ENCODE measurements around the gene CLDN3.

Gene CLDN3, protein sequence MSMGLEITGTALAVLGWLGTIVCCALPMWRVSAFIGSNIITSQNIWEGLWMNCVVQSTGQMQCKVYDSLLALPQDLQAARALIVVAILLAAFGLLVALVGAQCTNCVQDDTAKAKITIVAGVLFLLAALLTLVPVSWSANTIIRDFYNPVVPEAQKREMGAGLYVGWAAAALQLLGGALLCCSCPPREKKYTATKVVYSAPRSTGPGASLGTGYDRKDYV

DNA sequence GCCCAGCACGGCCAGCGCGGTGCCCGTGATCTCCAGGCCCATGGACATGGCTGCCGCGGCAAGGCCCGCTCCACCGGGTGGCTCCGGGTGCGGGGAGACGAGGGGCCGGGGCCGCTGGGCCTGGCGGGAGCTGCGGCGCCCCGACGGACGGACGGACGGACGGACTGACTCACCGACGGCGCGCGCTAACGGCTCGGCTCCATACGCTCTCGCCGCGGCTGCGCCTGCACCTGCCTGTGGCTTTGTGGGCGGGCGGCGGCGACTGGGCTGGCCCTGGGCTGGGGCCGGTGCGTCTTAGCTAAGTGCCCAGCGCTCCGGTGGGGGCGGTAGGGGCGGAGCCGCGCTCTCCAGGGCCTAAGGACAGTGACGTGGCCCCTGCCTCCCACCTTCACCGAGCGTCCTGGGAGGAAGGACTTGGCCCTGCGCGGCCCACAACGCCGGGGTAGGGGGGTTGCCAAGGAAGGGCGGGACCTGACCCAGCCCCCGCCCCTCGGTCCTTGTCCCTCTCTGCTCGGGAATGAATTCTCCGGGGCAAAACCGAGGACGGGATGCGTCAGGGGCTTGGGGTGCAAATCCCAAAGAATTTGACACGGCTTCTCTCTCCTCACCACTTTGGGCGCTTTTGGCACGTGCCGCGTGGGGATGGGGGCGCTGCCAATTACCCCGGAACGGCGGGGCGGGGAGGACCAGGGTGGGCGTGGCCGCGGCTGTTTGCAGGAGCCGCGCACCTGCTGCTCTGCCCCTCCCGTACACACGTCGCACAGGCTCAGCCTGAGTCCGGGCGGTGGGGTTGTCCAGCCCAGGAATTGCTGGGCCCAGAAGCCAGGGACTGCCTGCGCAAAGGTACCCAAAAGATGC lies at the start of gene CLDN3:
Gene CLDN3 (minus strand): TSS at position 269 of the 858 bp plus-strand sequence. CDS start 221 bp downstream, at position 48.
- no peak within 1 kb of the TSS for H3K4me3 ChIP-seq (ENCODE audit: low read depth, low read length)
- DNase-seq (ENCODE audit: low read depth) = no peak
- TF ChIP-seq, protein P1, sequence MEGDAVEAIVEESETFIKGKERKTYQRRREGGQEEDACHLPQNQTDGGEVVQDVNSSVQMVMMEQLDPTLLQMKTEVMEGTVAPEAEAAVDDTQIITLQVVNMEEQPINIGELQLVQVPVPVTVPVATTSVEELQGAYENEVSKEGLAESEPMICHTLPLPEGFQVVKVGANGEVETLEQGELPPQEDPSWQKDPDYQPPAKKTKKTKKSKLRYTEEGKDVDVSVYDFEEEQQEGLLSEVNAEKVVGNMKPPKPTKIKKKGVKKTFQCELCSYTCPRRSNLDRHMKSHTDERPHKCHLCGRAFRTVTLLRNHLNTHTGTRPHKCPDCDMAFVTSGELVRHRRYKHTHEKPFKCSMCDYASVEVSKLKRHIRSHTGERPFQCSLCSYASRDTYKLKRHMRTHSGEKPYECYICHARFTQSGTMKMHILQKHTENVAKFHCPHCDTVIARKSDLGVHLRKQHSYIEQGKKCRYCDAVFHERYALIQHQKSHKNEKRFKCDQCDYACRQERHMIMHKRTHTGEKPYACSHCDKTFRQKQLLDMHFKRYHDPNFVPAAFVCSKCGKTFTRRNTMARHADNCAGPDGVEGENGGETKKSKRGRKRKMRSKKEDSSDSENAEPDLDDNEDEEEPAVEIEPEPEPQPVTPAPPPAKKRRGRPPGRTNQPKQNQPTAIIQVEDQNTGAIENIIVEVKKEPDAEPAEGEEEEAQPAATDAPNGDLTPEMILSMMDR (conservative IDR thresholded peaks at IDR 0.05; ENCODE audit: low read depth, low read length) = no peak

DNA sequence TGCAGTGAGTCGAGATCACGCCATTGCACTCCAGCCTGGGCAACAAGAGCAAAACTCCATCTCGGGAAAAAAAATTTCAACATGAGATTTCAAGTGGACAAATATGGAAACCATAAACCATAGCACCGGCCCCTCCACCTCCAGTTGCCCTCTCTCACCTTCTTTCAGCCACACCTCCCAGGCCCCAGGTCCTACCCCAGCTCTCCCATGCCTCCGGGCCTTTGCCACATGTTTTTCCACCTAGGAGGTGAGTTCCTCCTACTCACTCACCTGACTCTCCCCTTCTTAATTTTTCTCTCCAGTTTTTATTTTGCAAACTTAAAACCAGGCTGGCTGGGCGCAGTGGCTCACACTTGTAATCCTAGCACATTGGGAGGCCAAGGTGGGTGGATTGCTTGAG lies 47.1 kb upstream of the CLDN3 start:
- TF ChIP-seq, protein P1 (conservative IDR thresholded peaks at IDR 0.05; ENCODE audit: low read depth, low read length) = no peak
- H3K4me3 ChIP-seq (ENCODE audit: low read depth, low read length) = no peak overlapping the region
- no peak for DNase-seq (ENCODE audit: low read depth)

DNA sequence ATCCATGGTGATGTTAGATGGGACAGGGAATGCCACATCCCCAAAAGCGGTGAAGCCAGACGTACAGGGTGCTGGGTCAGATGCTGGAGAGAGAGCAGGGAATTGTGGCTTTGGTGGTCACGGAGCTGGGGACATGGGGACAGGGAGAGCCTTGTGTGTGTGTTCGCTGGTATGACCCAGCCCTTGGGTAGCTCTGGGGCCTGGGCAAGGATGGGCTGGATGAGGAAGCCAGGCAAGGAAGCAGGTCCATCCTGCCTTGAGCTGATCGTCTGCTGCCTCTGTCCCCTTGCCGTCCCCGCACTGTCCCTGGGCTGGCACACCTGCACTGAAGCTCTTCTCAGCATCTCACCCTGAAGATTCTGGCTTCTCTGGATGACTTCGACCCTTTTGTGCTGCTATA lies 45.4 kb upstream of the CLDN3 start:
- DNase-seq (ENCODE audit: low read depth) = no peak
- TF ChIP-seq, protein P1 (conservative IDR thresholded peaks at IDR 0.05; ENCODE audit: low read depth, low read length) = no peak
- no peak overlapping the region for H3K4me3 ChIP-seq (ENCODE audit: low read depth, low read length)

DNA sequence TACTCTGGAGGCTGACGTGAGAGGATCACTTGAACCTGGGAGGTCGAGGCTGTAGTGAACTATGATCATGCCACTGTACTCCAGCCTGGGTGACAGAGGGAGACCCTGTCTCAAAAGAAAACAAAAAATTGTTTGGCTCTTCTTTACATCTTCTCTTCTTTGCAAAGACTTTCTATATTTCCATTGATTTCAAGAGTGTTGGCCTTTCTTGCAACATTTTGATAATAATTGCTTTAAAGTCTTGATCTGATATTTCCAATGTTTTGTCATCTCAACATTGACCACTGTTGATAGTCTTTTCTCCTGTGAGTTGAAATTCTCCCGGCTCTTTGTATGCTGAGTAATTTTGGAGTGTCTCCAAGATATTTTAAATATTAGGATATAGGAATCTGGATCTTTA lies 42.9 kb upstream of the CLDN3 start:
- TF ChIP-seq, protein P1 (conservative IDR thresholded peaks at IDR 0.05; ENCODE audit: low read depth, low read length) = no peak
- no peak overlapping the region for H3K4me3 ChIP-seq (ENCODE audit: low read depth, low read length)
- DNase-seq (ENCODE audit: low read depth) = no peak

DNA sequence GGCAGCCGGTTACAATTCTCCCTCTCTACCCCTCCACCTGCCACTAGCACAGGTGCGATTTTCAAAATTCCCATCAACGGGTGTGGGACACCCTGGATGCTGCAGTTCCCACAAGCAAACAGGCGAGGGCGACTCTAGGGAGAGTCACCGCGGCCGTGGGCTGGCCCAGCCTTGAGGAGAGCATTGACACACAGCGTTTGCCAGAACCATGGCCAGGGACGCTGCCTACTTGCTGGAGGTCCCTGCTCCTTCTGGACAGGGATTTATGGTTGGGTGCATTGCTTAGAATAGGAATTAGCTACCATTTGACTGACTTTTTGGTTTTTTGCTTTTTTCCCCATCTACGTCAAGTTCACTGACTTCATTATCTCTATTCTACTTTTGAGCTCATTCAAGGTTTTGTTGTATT lies 41.7 kb upstream of the CLDN3 start:
- peak; percentile 66 for DNase-seq (ENCODE audit: low read depth)
- TF ChIP-seq, protein P1 (conservative IDR thresholded peaks at IDR 0.05; ENCODE audit: low read depth, low read length) = peak; percentile 87
- no peak overlapping the region for H3K4me3 ChIP-seq (ENCODE audit: low read depth, low read length)

DNA sequence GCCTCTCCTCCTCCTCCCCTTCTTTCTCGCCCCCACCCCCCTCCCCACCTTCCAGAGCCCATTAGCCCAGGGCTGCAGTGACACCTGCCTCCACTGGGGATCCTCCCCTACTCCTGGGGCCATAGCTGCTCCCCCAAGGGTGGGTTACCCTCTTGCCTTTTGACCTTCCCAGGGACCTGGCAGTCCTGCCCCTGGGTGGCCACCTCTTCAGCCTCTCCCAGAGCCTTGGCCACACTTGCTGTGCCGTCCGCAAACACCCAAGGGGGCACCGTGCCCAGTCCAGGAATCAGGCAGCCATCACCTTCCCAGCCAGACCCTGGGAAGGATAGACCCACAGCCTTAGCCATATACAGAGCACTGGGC lies 40.9 kb upstream of the CLDN3 start:
- no peak for DNase-seq (ENCODE audit: low read depth)
- TF ChIP-seq, protein P1 (conservative IDR thresholded peaks at IDR 0.05; ENCODE audit: low read depth, low read length) = no peak
- H3K4me3 ChIP-seq (ENCODE audit: low read depth, low read length) = no peak overlapping the region

Data from choroid plexus epithelial cell (primary cell).